GM12873 (cell line): ENCODE data around the gene EMCN.

Experiments used
- CTCF ChIP-seq: IDR thresholded peaks from 2 replicates; pipeline ENCODE4 v1.5.1; 2012; ENCODE audit warnings: low read depth, mild to moderate bottlenecking, moderate library complexity, low read length, control low read depth; ENCODE audit not compliant: insufficient read depth; ENCODE audit errors: missing control alignments

The EMCN gene

GRCh38 chr4:100424376-100424775 lies 93.4 kb downstream of the EMCN start:
- no peak for TF ChIP-seq CTCF

- TF ChIP-seq CTCF: no peak
These were observed 94.9 kb downstream of the EMCN start for GRCh38 chr4:100422894-100423293.

- TF ChIP-seq CTCF: peak; percentile 26
These were observed 96.4 kb downstream of the EMCN start for GRCh38 chr4:100421361-100421978.

GRCh38 chr4:100420571-100420970 lies 97.3 kb downstream of the EMCN start:
- TF ChIP-seq CTCF: no peak

- no peak for TF ChIP-seq CTCF
These were observed 100.3 kb downstream of the EMCN start for GRCh38 chr4:100417565-100417964.

GRCh38 chr4:100414016-100414790 lies 103.6 kb downstream of the EMCN start:
- no peak for TF ChIP-seq CTCF

GRCh38 chr4:100391863-100392262 lies 126.0 kb downstream of the EMCN start:
- no peak for TF ChIP-seq CTCF
